Progenitor cell of endocrine pancreas (in vitro differentiated cells): ENCODE measurements around the gene THAP6. TPM values are rescaled to one million over a fixed set of nuclear protein-coding genes. Genes with fewer than 3 reads are reported as not detected.

Experiments
- DNase-seq: peaks from one replicate; pipeline ENCODE4 v3.0.0; 2021; ENCODE audit warnings: low spot score; ENCODE audit not compliant: unreplicated experiment
- H3K27ac Mint-ChIP-seq: 2 replicates; pipeline ENCODE4 v1.8.0; 2021; ENCODE audit warnings: mild to moderate bottlenecking, moderate library complexity, mixed read lengths
- H3K27me3 Mint-ChIP-seq: 2 replicates; pipeline ENCODE4 v1.8.0; 2021; ENCODE audit warnings: mixed read lengths
- H3K36me3 Mint-ChIP-seq: 2 replicates; pipeline ENCODE4 v1.8.0; 2022; ENCODE audit warnings: mixed read lengths; ENCODE audit not compliant: insufficient read depth
- H3K4me1 Mint-ChIP-seq: 2 replicates; pipeline ENCODE4 v1.8.0; 2021; ENCODE audit warnings: low read depth, mixed read lengths
- H3K4me3 Mint-ChIP-seq: 2 replicates; pipeline ENCODE4 v1.8.0; 2021; ENCODE audit warnings: low read depth, mild to moderate bottlenecking, moderate library complexity, mixed read lengths
- H3K9me3 Mint-ChIP-seq: 2 replicates; pipeline ENCODE4 v1.8.0; 2021; ENCODE audit warnings: low read depth, mixed read lengths
- CTCF ChIP-seq: fragments of 200-600 bp; sonication (generic); IDR thresholded peaks from one replicate; pipeline ENCODE4 v1.5.0; 2021; ENCODE audit warnings: antibody characterized with exemption, mild to moderate bottlenecking; ENCODE audit not compliant: unreplicated experiment
- long read RNA-seq: library from polyadenylated mRNA; unstranded; transcript quantifications from one replicate; pipeline ENCODE4 v2.0.0, GENCODE V29; 2020
- total RNA-seq: library from RNA; stranded (reverse); gene quantifications from 2 replicates; pipeline ENCODE4 v1.2.1, GENCODE V29; 2021

The THAP6 gene
- total RNA-seq, result 20.0 and 26.2 TPM in 2 replicates
- long read RNA-seq, transcript THAP6-201 (5 exons, 3,549 nt), result major isoform, 35 of 55 reads
- long read RNA-seq, partial matches to known transcripts, result 4 of 55 reads
- long read RNA-seq, other reads (novel, unspliced or antisense), result 12 of 55 reads

GRCh38 chr4:75514131-75514948 lies at the start of gene THAP6, which contains the start of gene RCHY1:
THAP6 (plus strand) TSS chr4:75514473; CDS start chr4:75515453, 980 bp downstream.
RCHY1 (minus strand) TSS chr4:75514403; CDS start chr4:75514286, 117 bp downstream.
- peak; percentile 87 for DNase-seq
- H3K4me1 Mint-ChIP-seq, result peaks cover 12% of the 10 kb centered on the region
- H3K4me3 Mint-ChIP-seq, result no peak within 1 kb of the TSS
- peak within 1 kb of the TSS; percentile 97 for H3K27ac Mint-ChIP-seq
- H3K9me3 Mint-ChIP-seq, result peaks cover 7% of the 10 kb centered on the region
- H3K36me3 Mint-ChIP-seq, result peaks cover 23% of the 10 kb centered on the region
- peak; percentile 6 for TF ChIP-seq CTCF
- no peaks in the 10 kb centered on the region for H3K27me3 Mint-ChIP-seq

GRCh38 chr4:75469896-75470295 lies 44.4 kb upstream of the THAP6 start:
- no peak for DNase-seq
- Mint-ChIP-seq H3K4me3 (no peak overlapping the region), H3K9me3 (no peaks in the 10 kb centered on the region), H3K4me1 (no peaks in the 10 kb centered on the region), H3K27ac (no peak overlapping the region), H3K36me3 (peaks cover 4% of the 10 kb centered on the region), H3K27me3 (no peaks in the 10 kb centered on the region)
- TF ChIP-seq CTCF, result no peak

GRCh38 chr4:75470738-75471137 lies 43.5 kb upstream of the THAP6 start:
- DNase-seq, result no peak
- Mint-ChIP-seq H3K27me3 (no peaks in the 10 kb centered on the region), H3K4me1 (no peaks in the 10 kb centered on the region), H3K4me3 (no peak overlapping the region), H3K9me3 (peaks cover 2% of the 10 kb centered on the region), H3K27ac (no peak overlapping the region), H3K36me3 (peaks cover 9% of the 10 kb centered on the region)
- no peak for TF ChIP-seq CTCF

- H3K4me1 Mint-ChIP-seq, result no peaks in the 10 kb centered on the region
- H3K9me3 Mint-ChIP-seq, result peaks cover 22% of the 10 kb centered on the region
- no peak overlapping the region for H3K4me3 Mint-ChIP-seq
- H3K27me3 Mint-ChIP-seq, result no peaks in the 10 kb centered on the region
- no peak for DNase-seq
- no peak overlapping the region for H3K27ac Mint-ChIP-seq
- TF ChIP-seq CTCF, result no peak
- H3K36me3 Mint-ChIP-seq, result peaks cover 50% of the 10 kb centered on the region
Observed at GRCh38 chr4:75477201-75477600, 37.1 kb upstream of the THAP6 start.

GRCh38 chr4:75484190-75484589 lies 30.1 kb upstream of the THAP6 start:
- no peak for DNase-seq
- Mint-ChIP-seq H3K27ac (no peak overlapping the region), H3K4me3 (no peak overlapping the region), H3K27me3 (no peaks in the 10 kb centered on the region), H3K36me3 (peaks cover 23% of the 10 kb centered on the region), H3K9me3 (no peaks in the 10 kb centered on the region), H3K4me1 (peaks cover 1% of the 10 kb centered on the region)
- TF ChIP-seq CTCF, result no peak
